C4-2B (cell line): ENCODE results near the gene WWOX.

Experiments used
- CTCF ChIP-seq: fragments of 450-650 bp; conservative IDR thresholded peaks from 2 replicates; pipeline ENCODE4 v1.5.1; 2017; ENCODE audit warnings: mild to moderate bottlenecking
- ZFX ChIP-seq: fragments of 450-650 bp; IDR thresholded peaks from 2 replicates; pipeline ENCODE4 v1.6.1; 2017

- TF ChIP-seq ZFX (no peak), CTCF (no peak)
These were observed 530.6 kb downstream of the WWOX start for GRCh38 chr16:78630102-78630501.
